ENCODE results near the gene SKIDA1.

The SKIDA1 gene

DNA sequence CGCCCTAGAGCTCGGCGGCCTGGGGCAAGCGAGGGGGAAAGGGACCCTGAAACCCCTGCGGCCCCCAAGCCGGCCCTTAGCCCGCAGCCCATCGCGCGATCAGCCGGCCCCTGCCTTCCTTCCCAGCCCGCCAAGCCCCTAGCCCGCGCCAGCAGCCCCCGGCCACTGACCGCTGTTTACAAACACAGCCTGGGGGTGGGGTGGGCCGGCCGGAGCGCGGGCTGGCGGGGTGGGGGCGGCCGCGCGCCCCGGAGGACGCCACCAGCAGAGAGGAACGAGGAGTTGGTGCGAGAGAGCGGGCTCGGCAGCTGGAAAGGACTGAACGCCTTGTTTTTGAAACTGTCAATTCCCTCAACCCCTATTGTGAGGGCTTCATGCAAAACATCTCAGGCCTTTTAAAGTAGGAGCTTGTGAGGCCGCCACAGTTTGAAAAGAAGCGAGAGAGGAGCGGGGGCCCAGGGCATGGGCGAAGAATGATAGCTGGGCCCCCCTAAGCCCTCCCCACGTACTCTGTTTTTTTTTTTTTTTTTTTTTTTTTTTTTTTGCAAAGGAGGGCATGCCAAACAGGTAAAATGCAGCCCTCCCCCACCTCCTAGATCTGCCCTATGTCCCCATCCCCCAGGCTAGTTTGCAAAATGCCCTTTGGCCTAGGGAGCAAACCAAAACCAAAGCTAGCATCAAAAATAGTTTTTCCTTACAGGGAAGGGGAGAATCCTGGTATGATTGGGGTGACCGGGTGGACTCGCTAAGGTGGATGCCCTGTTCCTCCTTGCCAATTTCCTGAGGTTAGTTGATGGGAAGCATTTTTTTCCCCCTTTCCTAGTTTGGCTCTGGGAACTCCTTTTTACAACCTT, 15.0 kb downstream of the SKIDA1 start:
- no peak for TF ChIP-seq FOXK2 (IDR thresholded peaks at IDR 0.05)
- TF ChIP-seq NFRKB (IDR thresholded peaks at IDR 0.05) = no peak
- TF ChIP-seq LEF1 (IDR thresholded peaks at IDR 0.05; ENCODE audit: borderline replicate concordance) = no peak
- TF ChIP-seq ZNF384 (IDR thresholded peaks at IDR 0.05) = no peak
- no peak for TF ChIP-seq SUZ12 (IDR thresholded peaks at IDR 0.05)
- TF ChIP-seq HDGF (IDR thresholded peaks at IDR 0.05; ENCODE audit: borderline replicate concordance) = no peak
- TF ChIP-seq CTBP1 (IDR thresholded peaks at IDR 0.05; ENCODE audit: borderline replicate concordance) = no peak

DNA sequence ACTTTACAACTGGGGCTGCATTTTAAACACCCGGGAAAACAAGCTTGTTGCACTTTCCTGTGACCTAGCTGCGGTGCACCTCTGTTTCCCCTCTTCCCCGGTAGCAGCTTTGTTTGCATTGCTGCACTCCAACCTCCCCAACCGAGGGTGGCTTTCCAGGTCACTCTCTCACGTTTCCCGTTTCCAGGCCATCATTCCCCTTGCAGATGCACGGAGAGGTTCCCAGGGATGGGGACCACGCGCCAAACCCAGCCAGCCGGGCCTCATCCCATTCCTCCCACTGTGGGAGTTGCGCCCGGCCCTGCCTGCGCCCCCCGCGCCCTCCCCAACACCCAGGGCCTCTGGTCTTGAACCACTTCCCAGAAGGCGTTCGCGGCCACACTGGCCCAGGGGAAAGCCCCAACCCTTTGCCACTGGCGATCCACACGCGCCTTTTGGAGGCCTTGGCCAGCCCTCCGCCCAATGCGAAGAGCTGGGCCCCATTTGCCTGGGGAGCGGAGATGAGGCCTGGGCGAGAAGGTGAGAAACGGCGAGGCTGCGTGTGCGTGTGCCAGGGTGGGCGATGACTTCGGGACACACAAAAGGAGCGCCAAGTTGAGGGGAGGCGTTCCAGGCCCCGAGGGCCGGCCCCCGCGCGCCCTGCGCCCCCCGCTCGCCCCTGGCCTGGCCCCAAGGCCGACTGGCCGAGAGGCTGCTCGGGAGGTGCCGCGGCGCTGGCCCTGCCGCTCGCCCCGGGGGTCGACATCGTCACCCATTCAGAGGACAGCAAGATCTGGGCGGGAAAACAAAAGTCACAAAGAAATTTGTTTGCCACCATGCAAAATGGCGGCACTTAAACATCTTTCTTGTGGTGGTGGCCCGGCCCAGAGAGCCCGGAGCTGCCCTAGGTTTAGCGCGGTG, 15.9 kb downstream of the SKIDA1 start:
- no peak for TF ChIP-seq SUZ12 (IDR thresholded peaks at IDR 0.05)
- TF ChIP-seq FOXK2 (IDR thresholded peaks at IDR 0.05) = no peak
- no peak for TF ChIP-seq NFRKB (IDR thresholded peaks at IDR 0.05)
- no peak for TF ChIP-seq HDGF (IDR thresholded peaks at IDR 0.05; ENCODE audit: borderline replicate concordance)
- TF ChIP-seq FOXA1 (IDR thresholded peaks at IDR 0.05) = no peak
- TF ChIP-seq L3MBTL2 (conservative IDR thresholded peaks at IDR 0.05) = no peak
- TF ChIP-seq CTBP1 (IDR thresholded peaks at IDR 0.05; ENCODE audit: borderline replicate concordance) = no peak
- no peak for TF ChIP-seq ZNF384 (IDR thresholded peaks at IDR 0.05)
- TF ChIP-seq TARDBP (IDR thresholded peaks at IDR 0.05) = no peak
- TF ChIP-seq, protein P1, sequence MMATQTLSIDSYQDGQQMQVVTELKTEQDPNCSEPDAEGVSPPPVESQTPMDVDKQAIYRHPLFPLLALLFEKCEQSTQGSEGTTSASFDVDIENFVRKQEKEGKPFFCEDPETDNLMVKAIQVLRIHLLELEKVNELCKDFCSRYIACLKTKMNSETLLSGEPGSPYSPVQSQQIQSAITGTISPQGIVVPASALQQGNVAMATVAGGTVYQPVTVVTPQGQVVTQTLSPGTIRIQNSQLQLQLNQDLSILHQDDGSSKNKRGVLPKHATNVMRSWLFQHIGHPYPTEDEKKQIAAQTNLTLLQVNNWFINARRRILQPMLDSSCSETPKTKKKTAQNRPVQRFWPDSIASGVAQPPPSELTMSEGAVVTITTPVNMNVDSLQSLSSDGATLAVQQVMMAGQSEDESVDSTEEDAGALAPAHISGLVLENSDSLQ (IDR thresholded peaks at IDR 0.05) = no peak
- TF ChIP-seq BHLHE40 (IDR thresholded peaks at IDR 0.05; ENCODE audit: borderline replicate concordance) = no peak
- no peak for TF ChIP-seq ARNT (IDR thresholded peaks at IDR 0.05)
- no peak for TF ChIP-seq LEF1 (IDR thresholded peaks at IDR 0.05; ENCODE audit: borderline replicate concordance)
- no peak for TF ChIP-seq FOXM1 (IDR thresholded peaks at IDR 0.05; ENCODE audit: borderline replicate concordance)
- TF ChIP-seq ELF4 (IDR thresholded peaks at IDR 0.05) = no peak
- no peak for TF ChIP-seq SP1 (IDR thresholded peaks at IDR 0.05)
- ChIA-PET POLR2A (interaction anchor here (0.9 to 1.5 kb wide), 3 partner anchors 14 to 16 kb away, joined by 3 to 4 read pairs (median 4); partner anchors contain the start of gene SKIDA1), CTCF (interaction anchor here (0.7 to 1.1 kb wide), 2 partner anchors 14 to 655 kb away, joined by 3 to 4 read pairs; no protein-coding TSS in a partner anchor)
- DNase-seq (ENCODE audit: extremely low spot score) = no peak

More for the DNA sequence above, 15.0 kb downstream of the SKIDA1 start:
- ChIA-PET CTCF (interaction anchor here (0.7 to 1.1 kb wide), 2 partner anchors 15 to 656 kb away, joined by 3 read pairs; partner anchors contain the start of gene SKIDA1), POLR2A (interaction anchor here (1.5 kb wide), 1 partner anchor 15 kb away, joined by 4 read pairs; the partner anchor contains the start of gene SKIDA1)
- no peak for DNase-seq (ENCODE audit: extremely low spot score)

DNA sequence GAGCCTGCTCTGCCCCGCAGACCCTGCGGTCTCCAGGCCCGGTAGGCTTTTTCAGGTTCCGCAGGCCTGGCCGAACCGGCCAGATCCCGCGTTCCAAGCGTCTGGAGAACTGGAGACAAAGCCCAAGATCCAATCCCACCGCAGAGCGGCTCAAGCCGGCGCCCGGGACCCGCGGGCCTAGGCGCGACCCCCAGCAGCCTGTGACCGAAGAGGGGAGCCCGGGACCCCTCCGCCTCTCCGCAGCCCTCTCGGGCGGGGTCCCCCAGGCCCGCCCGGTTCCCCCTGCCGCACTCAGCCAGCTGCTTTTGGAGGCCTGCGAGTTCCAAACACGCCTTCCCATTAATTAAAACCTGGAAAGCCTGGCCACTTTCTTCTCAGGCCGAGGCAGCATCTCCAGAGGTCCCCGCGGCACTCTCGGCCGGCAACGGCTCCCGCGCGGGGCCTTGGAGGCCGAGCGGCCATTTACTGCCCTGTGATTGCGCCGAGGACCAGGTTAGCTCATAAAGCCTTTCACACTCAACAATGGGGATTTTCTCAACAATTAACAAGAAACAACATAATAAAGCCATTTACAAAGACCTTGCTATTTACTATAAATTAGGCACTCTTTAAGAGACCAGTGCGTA, 16.7 kb downstream of the SKIDA1 start:
- DNase-seq (ENCODE audit: extremely low spot score) = no peak
- CTCF ChIA-PET = interaction anchor here (0.6 to 1.5 kb wide), 4 partner anchors 12 to 807 kb away, joined by 3 to 7 read pairs (median 5); partner anchors contain the start of gene COMMD3
- POLR2A ChIA-PET = interaction anchor here (0.9 to 1.2 kb wide), 2 partner anchors 13 to 17 kb away, joined by 3 to 4 read pairs; partner anchors contain the start of gene SKIDA1
- TF ChIP-seq SP1 (IDR thresholded peaks at IDR 0.05) (no peak), FOXM1 (IDR thresholded peaks at IDR 0.05; ENCODE audit: borderline replicate concordance) (no peak), BHLHE40 (IDR thresholded peaks at IDR 0.05; ENCODE audit: borderline replicate concordance) (no peak), L3MBTL2 (conservative IDR thresholded peaks at IDR 0.05) (no peak), SUZ12 (IDR thresholded peaks at IDR 0.05) (no peak), ZNF384 (IDR thresholded peaks at IDR 0.05) (no peak), NFRKB (IDR thresholded peaks at IDR 0.05) (no peak), LEF1 (IDR thresholded peaks at IDR 0.05; ENCODE audit: borderline replicate concordance) (no peak), TARDBP (IDR thresholded peaks at IDR 0.05) (no peak), CTBP1 (IDR thresholded peaks at IDR 0.05; ENCODE audit: borderline replicate concordance) (no peak), FOXA1 (IDR thresholded peaks at IDR 0.05) (no peak)
- TF ChIP-seq, protein P1 (IDR thresholded peaks at IDR 0.05) = no peak

DNA sequence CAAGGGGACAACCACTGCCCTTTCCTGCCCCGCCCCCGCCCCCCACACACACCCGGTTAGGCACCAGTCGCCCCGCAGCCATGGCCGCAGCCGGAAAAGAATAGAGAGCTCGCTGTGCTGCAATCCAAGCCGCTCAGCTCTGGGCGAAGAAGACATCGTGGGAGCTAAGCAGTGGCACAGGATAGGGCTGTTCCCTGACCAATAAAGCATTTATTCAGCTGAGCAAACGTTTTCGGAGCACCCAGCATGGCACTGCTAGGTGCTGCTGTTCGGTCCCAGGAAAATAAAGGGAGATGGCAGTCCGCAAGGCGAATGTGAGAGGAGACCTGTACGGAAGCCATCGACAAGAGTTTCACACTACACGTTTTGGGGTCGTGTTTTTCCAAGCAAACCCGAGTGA, 18.3 kb downstream of the SKIDA1 start:
- TF ChIP-seq FOXA1 (IDR thresholded peaks at IDR 0.05) (no peak), SUZ12 (IDR thresholded peaks at IDR 0.05) (no peak), CTBP1 (IDR thresholded peaks at IDR 0.05; ENCODE audit: borderline replicate concordance) (no peak), SP1 (IDR thresholded peaks at IDR 0.05) (no peak), ARNT (IDR thresholded peaks at IDR 0.05) (no peak), ELF4 (IDR thresholded peaks at IDR 0.05) (no peak), LEF1 (IDR thresholded peaks at IDR 0.05; ENCODE audit: borderline replicate concordance) (no peak), BHLHE40 (IDR thresholded peaks at IDR 0.05; ENCODE audit: borderline replicate concordance) (no peak), HDGF (IDR thresholded peaks at IDR 0.05; ENCODE audit: borderline replicate concordance) (no peak), NFRKB (IDR thresholded peaks at IDR 0.05) (no peak), ZNF384 (IDR thresholded peaks at IDR 0.05) (no peak), FOXK2 (IDR thresholded peaks at IDR 0.05) (no peak), TARDBP (IDR thresholded peaks at IDR 0.05) (no peak), L3MBTL2 (conservative IDR thresholded peaks at IDR 0.05) (no peak), FOXM1 (IDR thresholded peaks at IDR 0.05; ENCODE audit: borderline replicate concordance) (no peak)
- TF ChIP-seq, protein P1 (IDR thresholded peaks at IDR 0.05) = no peak
- CTCF ChIA-PET = no interaction called here
- POLR2A ChIA-PET = interaction anchor here (1.3 to 2.5 kb wide), 2 partner anchors 11 to 19 kb away, joined by 5 to 9 read pairs; partner anchors contain the start of gene SKIDA1

More for the DNA sequence above, 18.3 kb downstream of the SKIDA1 start:
- no peak for DNase-seq (ENCODE audit: extremely low spot score)

Data from HEK293T (cell line).